GM18520 (cell line): Measurements from ENCODE around the gene RUNDC3A.

Experiments
- ATAC-seq: cut with Tn5 transposase; IDR thresholded peaks from one replicate; pipeline ENCODE4 v1.9.1; 2021; ENCODE audit not compliant: unreplicated experiment

RUNDC3A gene

DNA sequence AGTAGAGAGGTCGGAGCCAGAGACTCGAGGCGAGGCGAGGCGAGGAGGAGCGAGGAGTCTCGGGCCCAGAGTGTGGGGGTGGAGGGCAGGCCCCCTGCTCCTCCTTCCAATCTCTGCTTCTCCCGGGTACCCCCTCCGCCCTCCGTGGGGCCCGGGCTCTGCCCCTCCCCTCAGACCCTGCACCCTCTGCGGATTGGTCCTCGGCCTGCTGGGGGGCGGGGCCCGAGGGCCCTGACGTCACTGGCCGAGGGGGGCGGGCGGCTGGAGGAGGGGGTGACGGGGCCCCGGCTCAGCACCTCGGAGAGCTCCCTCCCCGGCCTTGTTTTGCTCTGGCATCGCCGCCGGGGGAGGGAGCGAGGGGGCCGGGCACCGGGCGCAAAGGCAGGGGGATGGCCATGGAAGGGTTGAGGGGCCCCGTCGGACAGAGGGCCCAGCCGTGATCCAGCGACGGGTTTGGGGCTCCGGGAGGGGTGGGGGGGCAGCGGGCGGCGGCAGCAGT is at the start of gene RUNDC3A:
TSS of gene RUNDC3A (plus strand) at position 282 of the 499 bp plus-strand sequence. CDS start 232 bp downstream, outside the sequence.
- ATAC-seq, result no peak

DNA sequence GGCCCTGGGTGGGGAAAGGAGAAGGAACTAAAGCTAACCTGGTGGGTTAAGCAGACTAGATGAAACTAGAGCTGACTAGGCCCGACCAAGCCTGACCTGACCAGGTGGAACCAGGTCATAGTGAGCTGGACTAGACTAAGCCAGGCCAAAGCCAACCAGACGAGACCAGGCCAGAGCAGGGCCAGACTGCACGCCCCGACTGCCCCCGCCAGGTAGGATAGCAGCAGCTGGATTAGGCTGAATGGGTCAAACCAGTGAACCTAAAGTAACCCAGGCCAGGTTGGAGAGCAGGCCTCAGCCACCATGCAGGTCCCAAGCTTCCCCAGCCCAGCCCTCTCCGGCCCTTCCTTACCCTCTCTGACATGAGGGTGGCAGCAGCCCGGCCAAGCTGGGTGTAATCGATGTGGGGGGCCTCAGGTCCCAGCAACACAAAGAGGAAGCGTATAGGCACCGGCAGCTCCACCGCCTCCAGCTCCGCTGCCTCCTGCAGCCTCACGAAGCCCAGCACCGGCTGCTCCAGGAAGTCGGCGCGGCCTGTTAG is 49.5 kb upstream of the RUNDC3A start:
- no peak for ATAC-seq

DNA sequence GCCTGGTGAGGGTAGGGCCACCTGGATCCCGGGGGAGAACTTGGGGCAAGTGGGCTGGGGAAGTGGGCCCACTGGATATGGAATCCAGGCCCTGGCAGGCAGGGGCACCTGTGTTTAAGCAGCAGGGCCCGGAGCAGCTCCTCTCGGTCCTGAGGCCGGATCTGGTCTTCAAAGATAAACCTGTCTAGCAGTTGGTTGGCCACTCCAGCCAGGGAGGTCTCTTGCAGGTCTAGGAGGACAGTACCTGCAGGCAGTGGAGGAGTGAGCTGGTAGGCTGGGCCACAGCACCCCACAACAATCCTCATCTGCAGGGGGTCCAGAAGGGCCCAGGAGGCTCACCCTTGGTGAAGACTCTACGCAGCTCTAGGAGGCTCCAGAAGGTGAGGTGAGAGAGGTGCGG is 48.1 kb upstream of the RUNDC3A start:
- ATAC-seq, result no peak

DNA sequence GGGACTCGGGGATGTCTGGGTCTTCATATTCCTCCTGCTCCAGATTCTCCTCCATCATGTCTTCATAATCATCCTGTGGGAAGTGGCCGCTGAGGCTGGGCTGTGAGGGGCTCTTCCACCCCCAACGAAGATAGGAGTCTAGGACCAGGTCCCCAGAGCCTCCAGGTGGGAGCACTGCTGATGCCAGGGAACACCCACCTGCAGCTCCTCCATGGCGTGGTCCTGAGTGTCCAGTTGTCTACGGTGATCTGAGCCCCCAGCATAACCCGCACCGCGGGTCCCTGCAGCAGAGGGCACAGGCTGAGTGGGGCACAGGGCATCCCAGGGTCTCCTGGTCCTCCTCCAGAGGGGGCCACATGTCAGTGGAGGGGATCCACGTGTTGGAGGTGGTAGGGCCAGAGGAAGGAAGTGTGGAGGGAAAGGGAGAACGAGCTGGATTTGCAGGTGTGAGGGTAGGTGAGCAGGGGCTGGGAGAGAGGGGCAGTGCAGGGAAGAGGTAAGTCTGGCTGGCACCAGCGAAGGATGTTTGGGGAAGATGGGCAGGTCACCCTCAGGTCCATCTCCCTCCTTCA is 45.7 kb upstream of the RUNDC3A start:
- no peak for ATAC-seq

DNA sequence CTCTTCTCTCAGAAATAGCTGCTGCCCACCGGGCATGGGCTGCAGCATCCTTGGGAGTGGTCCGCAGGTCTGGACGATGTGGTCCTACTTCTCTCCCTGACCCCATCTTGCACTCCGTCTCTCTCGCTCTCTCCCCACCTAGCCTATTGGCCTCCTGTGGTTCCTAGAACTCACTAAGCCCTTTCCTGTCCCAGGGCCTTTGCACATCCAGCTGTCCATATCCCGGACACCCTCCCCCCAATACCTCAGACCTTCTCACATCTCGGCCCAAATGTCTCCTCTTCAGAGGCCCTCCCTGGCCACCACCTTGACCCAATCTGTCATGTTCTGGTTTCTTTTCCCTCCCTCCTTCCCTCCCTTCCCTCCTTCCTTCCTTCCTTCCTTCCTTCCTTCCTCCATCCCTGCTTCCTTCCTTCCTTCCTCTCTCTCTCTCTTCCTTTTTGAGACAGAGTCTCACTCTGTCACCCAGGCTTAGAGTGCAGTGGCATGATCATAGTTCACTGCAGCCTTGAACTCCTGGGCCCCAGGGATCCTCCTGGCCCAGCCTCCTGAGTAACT is 45.0 kb upstream of the RUNDC3A start:
- ATAC-seq, result no peak

DNA sequence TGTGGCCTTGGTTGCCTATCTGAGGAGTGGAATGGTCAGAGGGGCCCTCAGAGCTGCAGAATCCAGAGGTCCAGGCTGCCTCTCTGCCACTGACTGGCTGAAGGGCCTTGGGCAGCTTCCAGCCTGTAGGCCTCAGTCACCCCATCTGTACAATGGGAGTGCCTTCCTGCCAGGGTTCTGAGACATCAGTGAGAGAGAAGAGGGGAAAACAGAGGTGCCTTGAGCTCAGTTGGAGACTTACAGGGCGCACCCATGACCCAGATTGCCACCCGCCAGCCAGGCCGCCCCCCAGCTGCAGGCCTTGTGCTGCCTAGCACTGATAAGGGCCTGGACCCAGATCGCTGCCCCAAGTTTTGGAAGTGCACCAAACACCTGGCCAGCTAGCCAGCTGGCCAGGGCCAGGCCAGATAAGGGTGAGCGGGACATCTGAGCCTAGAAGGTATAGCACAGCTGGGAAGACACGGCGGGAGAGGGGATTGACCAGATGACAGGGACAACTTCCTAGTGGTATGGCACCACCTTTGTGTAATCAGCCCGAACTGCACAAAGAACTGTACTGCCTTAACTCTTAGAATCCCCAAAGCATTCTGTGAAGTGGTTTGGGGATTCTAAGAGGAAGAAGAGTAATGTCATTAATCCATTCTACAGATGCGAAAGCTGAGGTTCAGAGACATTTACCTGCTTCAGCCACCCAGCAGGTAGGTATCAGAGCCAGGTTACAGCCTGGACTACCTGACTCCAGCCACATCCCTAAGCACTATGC is 41.8 kb upstream of the RUNDC3A start:
- ATAC-seq, result no peak

DNA sequence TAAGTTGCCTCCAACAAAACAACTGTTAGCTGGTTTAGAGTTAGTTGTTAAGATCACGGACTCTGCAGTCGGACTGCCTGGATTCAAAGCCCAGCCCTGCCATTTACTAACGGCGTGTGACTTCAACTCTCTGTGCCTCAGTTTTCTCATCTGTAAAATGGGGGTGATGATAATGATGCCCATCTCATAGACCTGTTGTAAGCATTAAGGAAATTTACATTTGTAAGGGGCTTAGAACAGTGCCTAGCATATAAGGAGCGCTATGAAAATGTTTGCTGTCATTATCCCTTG is 41.3 kb upstream of the RUNDC3A start:
- ATAC-seq, result no peak

DNA sequence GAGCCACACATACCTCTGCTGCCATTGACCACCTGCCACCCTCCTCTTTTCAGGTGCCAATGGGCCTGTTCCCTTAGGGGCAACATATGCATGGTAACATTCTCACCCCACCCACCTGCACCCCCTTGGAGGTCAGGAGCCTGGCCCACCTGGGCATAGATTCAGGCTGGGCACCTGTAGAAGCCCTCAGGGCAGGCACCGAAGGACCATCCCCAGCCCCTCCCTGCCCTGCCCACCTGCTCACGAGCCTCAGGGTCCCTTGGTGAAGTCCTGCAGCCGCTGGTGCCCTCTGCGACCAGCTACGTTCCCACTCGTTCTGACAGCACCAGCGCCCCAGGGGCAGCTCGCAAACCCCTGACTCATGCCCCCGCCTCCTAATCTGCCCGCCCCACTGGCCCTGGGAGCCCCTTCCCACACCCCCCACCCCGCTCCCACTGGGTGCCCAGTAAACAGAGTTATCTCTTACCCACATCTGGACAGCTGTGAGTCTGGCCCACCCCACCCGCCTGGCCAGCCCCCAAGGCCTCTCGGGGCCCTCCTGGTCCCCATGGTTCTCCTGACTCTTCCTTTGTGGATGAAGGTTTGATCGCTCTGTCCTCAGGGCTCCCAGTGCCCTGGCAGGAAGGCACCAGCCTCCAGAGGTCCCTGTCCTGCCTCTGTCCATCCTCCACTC is 40.4 kb upstream of the RUNDC3A start, which contains the start of gene SLC4A1:
TSS of gene SLC4A1 (minus strand) at position 318 of the 673 bp plus-strand sequence. CDS start 5,269 bp downstream, outside the sequence.
- ATAC-seq, result no peak

DNA sequence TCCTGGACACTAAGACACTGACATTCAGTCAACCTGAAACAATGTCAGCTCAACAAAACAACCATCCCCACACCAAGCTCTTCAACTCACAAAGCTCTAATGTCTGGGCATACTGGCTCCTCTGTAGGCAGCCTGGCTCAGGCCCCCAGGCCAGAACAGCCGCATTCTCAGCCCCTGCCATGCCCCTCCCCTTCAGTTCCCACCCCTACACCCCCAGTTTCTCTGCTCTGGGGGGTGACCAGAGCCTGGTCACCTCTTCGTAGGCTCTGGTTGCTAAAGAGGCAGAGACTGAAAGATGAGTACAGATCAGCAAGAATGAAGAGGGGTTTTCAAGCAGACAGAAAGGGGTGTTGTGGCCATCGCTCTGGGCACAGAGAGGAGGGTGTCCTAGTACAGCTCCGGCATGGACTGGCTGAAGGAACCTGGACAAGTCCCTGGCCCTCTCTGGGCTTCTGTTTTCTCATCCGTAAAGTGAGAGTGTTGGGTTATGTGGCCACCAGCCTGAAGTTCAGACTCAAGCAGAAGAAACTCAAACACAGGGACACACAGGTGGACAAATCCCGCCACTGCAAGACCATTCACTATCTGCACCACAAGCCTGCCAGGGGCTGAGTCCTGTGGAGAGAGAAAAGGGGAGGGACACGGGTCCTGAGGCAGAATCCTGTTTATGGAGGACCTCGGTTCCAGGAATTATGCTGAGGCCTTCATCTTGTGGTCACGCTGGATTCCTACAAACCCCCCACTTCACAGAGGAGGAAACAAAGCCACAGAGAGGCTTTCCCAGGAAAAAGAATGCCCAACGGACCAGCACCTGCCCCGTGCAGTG is 39.5 kb upstream of the RUNDC3A start:
- no peak for ATAC-seq

DNA sequence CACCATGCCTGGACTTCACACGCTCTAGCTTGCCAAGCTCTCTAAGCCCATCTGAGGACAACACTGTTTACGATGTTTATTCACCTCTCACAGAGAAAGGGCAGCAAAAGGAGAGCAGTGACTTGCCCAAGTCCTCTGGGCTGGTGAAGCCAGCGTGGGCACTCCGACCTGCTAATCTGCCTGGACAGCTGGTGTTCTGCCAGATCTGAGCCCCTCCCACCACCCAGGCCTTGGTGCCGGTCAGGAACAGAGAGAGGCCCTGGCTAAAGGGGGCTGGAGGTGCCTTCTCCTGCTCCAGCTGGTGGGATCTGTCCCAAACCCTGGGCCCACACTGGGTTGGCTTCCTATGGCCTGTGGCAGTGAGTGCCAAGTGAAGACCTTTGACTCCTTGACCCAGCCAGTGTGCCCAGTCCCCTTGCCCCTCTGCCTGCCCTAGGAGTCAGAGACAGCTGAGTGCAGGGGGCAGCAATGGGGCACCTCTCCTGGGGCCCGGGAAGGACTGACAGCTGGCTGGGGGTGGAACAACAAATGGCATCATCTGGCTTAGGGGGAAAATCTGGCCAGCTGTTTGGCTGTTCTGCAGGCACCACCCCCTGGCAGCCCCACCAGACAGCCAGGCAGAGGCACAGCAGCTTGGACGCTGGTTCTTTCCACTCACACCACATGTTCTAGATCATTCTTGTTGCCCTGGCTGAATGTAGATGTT is 38.7 kb upstream of the RUNDC3A start:
- no peak for ATAC-seq

DNA sequence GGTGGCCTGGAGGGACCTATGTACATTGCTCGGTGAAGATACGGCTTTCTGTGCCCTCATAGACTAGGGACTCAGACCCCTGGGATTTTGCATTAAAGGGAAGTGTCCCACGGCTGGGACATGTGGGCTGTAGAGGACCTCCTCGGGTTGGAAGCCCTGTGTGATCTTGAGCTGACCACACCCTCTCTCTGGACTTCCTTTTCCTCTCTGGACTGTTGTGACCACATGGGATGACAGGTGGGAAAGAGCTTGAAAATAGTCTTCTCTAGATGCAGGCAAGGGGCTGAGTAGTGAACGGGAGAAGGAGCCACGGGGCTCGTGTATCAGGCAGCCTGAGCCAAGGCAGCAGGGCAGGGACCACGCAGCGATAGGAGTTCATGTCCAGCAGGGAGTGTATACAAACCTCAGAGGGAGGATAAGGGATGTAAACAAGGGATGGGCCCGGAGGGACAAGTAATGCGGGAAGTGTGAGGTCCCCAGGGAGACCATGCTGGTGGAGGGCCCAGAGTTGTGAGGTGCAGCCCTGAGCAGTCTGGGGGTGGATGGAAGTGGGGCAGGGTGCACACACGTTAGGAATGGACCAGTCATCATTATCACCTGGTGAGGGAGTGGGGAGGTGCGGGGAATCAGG is 36.0 kb upstream of the RUNDC3A start:
- ATAC-seq, result no peak

DNA sequence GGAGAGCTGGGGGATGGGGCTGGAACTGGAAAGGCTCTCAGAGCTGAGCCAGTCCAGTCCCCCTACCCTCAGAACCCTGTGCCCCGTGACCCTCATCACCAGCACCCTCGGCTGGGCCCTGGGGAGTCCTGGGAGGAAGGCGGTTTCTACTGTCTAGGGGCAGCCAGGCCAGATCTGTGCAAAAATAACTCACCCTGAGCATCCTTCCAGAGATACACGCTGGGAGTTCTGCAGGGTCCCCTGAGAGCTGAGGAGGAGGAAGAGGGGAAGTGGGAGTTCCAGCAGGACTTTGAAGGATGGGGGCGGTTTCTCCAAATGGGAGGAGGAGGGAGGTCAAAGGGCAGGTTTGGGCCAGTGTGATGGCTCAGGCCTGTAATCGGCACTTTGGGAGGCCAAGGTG is 35.4 kb upstream of the RUNDC3A start:
- no peak for ATAC-seq

DNA sequence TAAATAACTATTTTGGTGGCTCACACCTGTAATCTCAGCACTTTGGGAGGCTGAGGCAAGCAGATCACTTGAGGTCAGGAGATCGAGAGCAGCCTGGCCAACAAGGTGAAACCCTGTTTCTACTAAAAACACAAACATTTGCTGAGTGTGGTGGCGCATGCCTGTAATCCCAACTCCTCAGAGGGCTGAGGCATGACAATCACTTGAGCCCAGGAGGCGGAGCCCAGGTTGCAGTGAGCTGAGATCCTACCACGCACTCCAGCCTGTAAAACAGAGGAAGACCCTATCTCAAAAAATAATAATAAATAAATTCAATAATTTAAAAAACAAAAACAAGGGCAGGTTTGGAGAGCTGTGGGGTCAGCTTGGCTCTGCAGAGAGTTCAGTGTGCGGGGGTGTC is 34.8 kb upstream of the RUNDC3A start:
- no peak for ATAC-seq

DNA sequence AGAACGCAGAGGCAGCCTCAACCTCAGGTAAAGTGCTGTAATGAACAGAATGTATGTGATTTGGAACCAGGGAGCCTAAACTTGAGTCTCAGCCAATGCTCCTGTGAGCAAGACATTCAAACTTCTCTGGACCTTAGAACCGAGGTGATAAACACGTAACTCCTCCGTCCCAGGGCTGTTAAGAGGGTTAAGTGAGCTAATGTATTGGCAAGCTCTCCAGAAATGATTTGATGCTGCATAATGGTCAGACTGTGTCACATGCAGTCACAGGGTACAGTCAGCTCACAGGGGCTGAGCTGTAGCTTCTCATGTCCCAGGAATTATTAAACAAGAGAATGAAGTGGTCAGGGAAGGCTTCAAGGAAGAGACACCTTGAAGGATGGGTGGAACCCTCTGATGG is 30.4 kb upstream of the RUNDC3A start:
- ATAC-seq, result no peak

DNA sequence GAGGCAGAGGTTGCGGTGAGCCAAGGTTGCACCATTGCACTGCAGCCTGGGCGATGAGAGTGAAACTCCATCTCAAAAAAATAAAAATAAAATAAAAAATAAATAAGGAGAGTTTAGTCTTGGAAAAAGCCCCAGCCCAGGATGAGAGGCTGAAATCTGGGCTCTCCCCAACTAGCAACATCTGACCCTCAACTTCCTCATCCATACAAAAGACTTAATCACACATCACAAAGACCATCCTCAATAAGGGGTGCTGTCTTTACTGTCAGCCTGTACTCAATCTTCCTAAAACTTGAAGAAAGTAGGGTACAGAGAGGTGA is 29.1 kb upstream of the RUNDC3A start:
- ATAC-seq, result no peak

DNA sequence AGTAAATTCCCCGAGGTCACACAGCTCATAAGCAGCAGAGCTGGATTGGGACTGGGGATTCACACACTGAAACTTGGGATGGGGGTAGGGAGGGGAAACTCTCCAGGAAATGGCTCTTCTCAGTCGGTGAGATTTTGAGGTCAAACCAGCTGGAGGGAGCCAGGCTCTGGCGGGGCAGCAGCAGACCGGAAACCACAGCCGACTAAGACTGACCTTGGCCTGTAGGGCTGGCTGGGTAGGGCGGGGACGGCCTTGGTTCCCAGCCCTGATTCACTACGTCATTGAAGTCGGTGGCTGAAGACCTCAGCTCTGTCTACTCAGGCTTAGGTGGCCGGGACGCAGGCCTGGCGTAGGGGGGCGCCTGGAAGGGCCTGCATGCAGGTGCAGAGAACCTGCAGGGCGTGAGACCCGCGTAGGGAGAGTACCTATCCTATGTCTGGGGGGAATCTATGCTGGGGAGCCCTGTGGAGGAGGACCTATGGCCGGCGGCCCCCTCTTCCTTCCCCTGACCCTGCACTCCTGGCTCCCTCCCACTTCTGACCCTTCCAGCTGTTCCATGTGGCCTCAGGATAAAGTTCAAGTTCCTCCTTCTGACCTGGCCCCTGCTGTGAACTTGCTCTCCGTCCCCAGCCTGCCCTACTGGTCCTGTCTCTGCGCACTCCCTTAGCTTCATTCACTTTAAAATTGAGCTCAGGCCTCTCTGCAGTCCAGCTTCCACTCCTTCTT is 28.6 kb upstream of the RUNDC3A start:
- ATAC-seq, result peak; percentile 82

DNA sequence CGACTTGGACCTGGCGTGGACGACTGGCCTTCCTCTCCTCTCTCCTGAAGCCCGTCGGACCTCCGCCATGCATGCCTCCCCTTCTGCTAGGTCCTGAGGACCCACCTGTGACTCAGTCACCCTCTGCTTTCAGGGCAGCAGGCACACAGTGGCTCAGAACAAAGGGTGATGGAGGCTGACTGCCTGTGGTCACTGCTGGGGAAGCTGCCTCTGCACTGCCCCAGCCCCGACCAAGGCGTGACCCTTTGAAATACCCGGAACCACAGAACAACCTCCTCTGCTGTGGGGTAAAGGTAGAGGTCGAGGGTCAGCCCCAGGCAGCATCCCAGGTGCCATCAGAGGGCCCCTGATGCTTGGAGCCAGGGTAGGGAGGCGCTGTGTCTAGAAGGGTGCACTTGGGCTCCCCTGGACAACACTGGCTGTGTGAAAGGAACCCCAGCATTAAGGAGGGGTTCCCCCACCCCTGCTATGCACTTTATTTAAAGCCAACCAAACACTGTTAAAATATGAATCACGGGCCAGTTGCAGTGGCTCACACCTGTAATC is 27.9 kb upstream of the RUNDC3A start:
- ATAC-seq, result no peak

DNA sequence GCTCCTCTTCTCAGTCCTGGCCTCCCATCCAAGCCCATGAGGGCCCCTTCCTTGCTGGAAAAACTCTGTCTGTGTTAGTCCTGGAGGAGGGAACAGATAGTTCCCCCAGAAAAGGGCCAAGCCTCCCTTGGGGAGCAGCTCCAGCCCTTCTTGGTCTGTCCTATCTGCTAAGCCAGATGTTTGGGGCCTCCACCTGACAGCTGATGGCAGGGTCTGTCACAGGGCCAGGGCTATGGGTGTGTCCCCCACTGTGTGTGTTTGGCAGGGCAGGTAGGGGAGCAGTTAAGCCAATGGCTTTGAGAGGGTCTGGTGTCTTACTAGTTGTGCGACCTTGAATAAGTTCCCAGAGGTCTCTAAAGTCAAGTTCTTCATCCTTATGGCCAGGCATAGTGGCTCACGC is 26.8 kb upstream of the RUNDC3A start:
- no peak for ATAC-seq

DNA sequence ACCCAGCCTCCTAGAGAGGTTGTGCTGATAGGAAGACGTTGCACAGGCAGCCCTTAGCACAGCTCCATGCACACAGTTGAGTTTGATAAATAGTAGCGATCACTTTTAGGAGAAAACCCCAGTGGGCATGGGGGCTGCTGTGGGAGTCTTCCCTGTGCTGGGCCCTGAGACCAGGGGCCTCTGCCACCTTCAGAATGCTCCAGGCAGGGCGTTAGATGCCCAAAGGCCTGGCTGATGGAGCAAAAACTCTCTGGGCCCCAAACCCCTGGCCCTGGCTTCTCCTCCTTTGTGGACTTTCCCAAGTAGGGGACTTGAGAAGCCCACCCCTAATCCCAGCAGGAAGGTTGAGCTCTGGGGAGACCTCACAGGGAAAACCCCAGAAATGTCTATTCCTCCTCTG is 26.1 kb upstream of the RUNDC3A start:
- ATAC-seq, result no peak
